HT1080 (cell line): ENCODE data around the gene INTS3. TPM values are rescaled to one million over a fixed set of nuclear protein-coding genes. Genes with fewer than 3 reads are reported as not detected.
"Not testable (repeated sequence)": the region's sequence is repeated elsewhere in the genome, so short reads cannot be mapped to it uniquely, and the experiment has no call there.

Experiments used
- DNase-seq: peaks from one replicate; pipeline ENCODE4 v3.0.0-alpha.2; 2015; ENCODE audit warnings: low read depth
- total RNA-seq: library from RNA; depleted of rRNA; stranded (reverse); fragments of >200 nt; shearing (Covaris generic); gene quantifications from 2 replicates; pipeline ENCODE4 v1.2.3, GENCODE V29; 2014

Gene INTS3
- total RNA-seq, 1 experiment from 2014 or later, result 22.2 TPM

DNA sequence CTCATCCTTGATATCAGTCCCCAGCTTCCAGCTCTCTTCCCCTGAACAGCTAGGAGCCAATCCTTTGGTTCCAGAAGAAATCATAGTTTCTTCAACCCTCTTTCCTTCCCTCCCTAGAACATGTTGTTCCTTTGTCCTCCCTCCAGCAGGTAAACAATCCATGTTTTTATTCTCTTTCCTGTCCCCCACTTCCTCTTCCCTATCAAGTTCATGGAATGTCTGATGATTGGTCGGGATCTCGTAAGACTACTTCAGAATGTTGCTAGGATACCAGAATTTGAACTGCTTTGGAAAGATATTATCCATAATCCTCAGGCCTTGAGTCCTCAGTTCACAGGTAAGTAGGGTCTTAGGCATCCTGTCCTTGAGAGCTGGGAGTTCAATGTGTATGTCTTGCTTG lies 24.2 kb downstream of the INTS3 start:
- no peak for DNase-seq

DNA sequence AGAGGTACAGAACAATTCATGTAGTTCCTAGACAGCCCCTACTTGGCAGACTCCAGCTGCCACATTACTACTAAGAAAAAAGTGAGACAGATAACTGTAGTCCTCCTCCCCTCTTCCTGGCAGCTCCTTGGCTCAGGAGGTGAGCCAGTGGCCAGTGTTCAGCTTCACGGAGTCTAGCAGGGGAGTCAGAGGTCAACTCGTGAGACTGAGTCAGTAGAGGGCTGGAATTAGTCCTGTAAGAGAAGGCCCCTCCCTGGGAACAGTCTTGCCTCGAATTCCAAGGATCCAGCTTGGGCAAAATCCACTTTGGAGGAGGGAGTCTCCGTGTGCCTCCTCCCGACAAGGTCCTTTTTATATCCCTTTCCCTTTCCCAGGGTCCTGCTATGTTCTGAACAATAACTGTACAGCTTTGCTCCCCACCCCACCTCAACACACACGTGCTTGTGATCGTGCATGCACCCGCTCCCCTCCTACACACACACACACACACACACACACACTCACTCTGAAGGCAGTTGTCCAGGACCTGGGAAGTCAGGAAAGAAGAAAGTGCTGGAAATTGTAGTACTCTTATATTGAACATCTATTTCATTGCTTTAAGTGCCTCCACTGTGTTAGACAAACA lies 24.8 kb downstream of the INTS3 start:
- DNase-seq, result no peak

DNA sequence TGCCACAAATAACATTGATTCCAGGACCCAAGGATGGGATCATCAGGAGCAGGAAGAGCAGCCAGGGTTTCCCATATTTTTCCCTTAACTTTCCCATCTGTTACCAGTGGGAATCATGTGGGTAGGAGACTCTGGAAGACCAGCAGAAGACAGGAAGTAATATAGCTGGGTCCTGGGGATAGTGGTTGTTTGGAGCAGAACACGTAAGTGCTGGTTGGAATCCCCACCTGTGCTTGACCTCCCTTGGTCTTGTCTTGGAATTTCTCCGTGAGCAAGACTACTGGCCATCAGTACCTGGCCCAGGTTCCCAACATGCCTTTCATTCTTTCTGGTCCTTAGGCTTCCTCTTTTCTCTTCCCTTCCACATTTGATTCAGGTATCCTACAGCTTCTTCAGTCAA lies 26.4 kb downstream of the INTS3 start:
- DNase-seq, result no peak

DNA sequence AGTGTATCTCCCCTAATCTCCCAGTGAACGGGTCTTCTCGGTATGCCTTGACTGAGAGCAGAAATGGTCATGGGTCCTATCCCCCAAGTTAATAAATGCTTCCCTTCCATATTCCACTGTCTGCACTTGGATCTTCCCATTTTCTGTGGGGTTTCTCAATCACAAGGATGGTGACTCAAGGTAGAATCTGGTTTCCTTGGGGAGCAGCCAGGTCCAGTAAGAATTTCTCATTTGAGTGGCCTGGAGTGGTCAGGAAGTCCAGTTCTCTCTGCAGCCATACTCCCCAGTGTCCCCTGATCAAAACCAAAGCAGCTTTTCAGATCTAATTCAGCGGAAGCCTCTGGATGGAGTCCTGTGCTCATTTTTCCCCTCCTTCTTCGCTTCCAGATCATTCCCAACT lies 32.6 kb downstream of the INTS3 start:
- no peak for DNase-seq

DNA sequence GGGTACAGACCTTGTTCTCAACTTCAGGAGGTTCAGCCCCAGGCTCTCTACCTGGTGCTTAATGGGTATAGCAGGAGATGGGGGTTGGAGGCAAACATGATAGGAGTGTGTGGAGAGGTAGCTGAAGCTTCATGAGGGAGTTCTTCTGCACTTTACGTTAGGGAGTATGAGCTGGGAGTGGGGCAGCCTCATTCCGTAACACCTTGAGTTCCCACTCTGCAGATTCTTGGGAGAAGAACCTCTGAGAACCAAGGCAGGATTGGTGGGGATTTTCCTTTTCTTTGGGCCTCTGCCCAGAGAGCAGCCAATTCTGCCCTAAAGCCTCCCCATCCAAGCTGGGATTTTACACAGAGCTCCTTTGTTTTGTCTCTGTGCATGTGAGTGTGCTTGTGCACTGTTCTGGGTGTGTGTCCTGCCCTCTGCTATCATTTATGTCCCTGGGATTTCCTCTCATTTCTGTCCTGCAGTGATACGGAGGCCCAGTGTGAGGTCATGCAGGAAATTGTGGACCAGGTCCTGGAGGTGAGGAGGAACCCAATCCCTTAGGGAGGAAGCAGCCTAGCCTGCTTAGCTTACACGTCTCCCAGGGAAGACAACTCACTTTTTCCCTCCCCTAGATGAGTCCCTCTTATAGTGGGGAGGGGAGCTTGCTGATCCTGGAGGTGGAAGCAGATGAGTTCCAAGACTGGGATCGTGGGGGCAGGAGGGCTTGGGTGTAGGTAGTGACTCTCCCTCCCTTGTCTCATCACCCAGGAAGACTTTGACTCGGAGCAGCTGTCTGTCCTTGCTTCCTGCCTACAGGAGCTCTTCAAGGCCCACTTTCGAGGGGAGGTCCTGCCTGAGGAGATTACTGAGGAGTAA lies 35.7 kb downstream of the INTS3 start:
- peak; percentile 51 for DNase-seq

DNA sequence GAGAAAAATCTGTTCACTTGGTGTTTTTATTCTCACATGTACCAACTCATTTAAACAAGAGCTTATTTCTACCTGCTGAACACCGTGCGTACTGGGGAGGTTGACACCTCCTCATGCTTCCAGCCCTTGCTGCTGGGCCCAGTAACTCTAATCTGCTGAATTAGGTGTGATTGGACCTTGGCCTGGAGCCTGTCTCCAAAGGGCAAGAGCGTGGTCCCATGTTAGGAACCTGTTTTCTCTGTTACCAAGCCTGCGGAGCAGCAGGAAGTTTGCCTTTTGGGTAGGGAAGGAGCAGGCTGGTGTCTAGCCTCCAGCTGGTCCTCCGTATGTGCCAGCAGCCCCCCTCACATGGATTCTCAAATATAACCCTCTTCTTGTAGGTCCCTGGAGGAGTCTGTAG lies 36.5 kb downstream of the INTS3 start:
- no peak for DNase-seq

DNA sequence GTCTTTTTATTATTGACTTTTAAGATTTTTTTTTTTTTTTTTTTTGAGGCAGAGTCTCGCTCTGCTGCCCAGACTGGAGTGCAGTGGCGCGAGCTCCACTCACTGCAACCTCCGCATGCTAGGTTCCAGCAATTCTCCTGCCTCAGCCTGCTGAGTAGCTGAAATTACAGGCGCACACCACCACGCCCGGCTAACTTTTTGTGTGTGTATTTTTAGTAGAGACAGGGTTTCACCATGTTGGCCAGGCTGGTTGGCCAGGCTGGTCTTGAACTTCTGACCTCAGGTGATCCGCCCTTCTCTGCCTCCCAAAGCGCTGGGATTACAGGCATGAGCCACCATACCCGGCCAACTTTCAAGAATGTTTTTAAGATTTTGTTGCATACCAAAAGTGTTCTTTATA lies 38.8 kb downstream of the INTS3 start:
- DNase-seq, result not testable (repeated sequence)

DNA sequence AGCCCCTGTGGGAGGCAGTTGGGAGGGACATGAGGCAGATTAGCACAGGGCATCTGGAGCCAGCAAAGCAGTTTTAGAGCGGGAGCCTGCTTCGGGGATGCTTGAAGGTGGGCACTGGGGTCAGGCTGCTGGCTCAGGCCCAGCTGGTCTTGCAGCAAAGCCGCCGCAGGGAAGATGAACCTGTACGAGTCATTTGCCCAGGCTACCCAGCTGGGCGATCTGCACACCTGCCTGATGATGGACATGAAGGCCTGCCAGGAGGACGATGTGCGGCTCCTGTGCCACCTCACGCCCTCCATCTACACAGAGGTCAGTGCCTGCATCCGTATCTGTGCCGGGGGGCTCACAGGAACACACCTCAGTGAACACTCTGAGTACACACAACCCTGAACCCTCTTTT lies 39.7 kb downstream of the INTS3 start:
- no peak for DNase-seq

DNA sequence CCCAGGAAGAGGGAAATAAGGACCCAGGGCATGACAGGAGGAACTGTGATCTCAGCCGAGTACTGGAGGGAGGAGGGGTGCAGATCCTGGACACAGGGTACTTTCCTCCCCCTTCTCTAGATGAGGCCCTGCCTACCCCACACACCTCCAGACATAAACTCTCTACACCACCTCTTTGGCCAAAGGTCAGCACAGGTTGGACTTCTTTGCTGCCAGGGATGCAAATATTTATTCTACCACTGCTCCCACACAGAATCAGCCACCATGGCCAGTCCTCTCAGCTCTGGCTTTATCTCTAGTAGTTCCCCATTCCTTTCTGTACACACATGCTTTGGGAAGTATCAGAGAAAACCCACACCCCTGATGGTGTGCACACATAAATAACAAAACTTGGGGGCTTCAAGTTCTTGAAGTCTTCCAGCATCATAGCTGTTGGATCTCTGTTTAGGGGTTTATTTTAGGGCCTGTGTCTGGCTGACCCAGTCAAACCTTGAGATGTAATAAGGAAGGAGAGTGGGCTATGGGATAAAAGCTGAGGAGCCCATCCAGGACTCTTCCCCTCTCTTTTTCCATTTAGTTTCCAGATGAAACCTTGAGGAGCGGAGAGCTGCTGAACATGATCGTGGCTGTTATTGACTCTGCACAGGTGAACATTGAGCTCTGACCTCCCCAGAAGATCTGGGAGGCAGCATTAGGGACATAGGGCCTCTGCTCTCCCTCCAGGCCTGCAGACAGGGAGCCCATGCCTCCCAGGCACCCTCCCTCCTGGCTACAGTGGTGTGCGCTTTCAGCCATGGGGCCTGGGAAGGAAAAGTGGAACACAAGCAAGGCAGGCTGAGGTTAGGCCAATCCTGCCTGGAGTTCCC lies 40.7 kb downstream of the INTS3 start:
- DNase-seq, result no peak

DNA sequence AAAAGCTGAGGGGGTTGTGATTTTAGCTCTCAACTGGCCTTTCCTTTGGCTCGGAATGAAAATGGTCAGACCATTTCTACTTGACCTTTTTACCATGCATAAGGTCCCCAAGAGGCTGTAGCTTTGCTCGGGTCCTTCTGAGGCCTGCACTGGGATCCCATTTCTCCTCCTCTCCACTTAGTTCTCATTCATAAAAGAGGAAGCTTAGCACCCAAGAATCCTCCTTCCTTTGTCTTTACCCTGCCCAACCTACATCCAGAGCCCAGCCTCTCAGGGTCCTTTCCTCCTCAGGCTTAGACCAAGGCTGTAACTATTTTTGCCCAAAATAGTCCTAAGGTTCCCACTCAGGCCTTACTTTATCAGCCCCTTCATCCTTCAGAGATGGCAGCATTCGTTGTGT lies 41.4 kb downstream of the INTS3 start:
- no peak for DNase-seq

DNA sequence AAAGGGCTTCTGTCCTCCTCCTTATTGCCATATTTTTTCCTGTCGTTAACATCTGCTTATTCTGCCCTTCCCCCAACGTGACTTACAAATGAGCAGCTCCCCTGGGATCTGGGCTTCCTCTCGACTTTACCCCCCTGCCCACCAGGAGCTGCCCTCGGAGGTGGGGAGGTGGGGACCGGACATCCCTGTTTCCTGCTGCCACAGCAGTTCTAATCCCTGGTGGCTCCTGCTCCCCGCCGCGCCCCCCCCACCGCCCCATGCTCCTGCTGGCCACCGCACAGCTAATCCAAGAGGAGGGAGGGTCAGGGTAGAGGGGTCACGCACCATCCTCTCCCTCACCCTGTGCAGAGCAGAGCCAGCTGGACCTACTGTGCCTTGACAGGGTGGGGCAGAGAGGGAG lies 42.9 kb downstream of the INTS3 start:
- DNase-seq, result no peak

DNA sequence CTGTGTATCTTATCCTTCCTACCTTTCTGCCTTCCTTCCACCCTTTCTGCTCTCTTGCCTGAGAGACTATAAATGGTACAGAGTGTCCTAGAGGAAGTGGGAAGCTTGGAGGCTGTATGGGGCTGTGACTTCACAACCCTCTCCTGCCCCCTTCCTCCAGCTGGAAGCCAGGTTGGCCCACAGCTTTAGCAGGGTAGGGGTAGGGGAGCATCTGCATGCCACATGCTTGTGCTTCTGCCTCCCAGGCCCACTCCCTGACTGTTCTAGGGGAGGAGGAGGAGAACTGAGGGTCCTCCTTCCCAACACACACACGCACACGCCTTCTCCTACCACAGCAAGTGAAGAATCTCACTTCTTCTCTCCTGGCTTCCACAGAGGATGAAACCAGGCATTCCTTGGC lies 43.4 kb downstream of the INTS3 start:
- no peak for DNase-seq

DNA sequence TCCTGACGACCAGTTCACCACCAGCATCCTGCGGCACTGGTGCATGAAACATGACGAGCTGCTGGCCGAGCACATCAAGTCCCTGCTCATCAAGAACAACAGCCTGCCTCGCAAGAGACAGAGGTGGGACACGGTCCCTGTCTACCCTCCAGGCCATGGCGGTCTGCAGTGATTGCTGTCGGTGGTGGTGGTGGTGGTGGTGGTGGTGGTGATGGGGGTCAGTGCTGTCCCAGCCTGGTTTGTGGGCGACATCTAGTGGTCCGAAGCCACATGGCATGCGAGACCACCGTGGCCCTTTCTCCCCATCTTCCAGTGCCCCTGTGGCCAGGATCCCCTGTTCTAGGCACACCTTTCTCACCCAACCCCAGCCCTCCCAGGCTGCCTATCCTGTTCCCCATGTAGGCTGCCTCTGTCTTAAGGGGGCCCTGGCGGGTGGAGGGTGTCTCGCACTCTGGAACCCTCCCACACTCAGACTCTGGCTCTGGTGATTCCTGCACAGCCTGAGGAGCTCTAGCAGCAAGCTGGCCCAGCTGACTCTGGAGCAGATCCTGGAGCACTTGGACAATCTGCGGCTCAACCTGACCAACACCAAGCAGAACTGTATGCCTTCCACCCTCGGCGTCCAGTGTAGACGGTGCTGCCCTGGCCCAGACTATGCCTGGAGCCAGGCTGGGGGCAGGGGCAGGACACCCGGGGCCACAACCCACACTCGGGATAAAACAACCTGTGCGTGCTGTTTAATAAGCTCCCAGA lies 44.2 kb downstream of the INTS3 start:
- DNase-seq, result no peak

DNA sequence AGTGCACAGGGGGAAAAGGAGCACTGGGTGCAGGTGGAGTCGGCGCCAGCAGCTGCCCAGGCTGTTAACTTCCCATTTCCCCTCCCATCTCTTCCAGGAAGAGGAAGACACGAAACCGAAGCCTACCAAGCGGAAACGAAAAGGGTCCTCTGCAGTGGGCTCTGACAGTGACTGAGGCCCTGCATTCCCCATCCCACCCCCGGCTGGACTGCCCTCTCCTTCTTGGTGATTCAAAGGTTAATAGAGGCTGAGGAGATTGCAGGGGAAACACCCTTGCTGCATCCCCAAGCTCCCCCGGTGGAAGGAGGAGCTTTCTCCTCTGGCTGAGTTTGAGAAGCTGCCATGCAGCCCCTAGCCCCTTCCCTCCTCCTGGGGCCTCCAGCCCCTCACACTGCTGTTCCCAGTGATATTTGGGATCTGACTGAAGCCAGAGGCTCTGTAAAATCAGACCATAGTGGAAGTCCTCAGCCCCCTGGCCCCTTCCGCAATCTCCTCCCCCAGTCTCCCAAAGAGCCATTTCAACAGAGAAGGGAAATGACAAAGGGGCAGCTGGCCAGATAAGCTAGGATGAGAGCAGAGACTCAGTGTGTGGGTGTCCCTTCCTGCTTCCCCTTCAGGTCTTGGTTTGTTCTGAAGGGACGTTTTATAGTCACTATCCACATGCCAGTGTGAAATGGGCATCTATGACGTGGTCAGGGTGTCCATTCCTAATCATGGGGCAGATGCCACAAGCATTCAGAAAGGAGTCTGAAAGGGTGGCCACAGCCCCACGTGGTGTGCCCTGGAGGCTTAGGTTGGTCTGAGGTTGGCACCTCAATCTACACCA lies 45.5 kb downstream of the INTS3 start:
- no peak for DNase-seq

DNA sequence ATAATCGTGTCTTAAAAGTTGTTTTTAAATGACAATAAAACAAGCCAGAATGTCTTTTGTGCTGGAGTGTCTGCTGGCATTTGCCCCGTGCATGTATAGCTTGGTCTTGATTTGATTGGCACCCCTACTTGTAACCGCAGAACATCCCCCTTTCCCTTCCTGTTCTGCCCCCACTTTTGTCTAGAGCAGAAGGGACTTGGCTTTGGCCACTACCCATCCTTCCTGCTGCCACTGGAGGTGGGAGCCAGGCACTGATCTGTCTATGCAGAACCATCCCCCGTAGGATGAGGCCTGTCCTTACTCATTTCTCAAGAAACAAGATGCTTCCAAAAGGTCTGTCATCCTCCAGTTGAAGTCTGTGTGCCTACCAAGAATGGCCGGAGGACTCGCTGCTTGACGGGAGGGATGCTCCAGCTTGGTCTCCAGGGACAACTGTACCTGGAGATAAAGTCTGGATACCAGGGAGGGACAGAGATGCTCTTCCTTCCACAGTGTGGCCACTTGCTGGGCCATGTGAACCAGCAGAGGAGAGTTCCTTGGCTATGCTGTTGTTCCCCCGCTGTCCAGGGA lies 46.3 kb downstream of the INTS3 start:
- DNase-seq, result no peak

DNA sequence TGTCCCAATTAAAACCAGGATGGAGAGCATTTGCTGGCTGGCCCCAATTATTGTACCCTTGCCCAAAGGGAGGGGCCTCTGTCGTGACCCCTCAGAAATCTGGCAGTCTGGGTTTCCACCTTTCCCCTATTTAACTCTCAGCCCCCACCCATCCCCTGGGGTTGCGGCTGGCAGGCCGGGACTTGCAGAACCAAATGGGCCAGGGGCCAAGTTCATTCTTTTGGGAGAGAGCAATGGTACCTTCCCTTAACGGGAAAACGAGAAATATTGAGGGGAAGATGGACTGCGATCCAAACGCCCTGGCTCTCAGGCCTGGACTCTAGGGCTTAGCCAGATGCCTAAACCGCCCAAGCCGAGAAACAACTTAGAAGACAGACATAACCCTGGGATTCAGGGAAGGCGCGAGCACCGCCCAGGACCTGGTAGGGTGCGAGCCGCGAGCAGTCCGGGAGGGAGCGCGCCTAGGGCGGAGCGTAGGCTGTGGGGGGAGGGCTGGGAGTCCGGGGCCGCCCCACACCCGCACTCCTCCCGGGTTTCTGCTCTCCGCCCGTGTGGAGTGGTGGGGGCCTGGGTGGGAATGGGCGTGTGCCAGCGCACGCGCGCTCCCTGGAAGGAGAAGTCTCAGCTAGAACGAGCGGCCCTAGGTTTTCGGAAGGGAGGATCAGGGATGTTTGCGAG lies 47.1 kb downstream of the INTS3 start, which contains the start of gene SLC27A3:
SLC27A3 (plus strand) TSS at position 628 of the 678 bp plus-strand sequence. CDS start 91 bp downstream, outside the sequence.
- no peak for DNase-seq

DNA sequence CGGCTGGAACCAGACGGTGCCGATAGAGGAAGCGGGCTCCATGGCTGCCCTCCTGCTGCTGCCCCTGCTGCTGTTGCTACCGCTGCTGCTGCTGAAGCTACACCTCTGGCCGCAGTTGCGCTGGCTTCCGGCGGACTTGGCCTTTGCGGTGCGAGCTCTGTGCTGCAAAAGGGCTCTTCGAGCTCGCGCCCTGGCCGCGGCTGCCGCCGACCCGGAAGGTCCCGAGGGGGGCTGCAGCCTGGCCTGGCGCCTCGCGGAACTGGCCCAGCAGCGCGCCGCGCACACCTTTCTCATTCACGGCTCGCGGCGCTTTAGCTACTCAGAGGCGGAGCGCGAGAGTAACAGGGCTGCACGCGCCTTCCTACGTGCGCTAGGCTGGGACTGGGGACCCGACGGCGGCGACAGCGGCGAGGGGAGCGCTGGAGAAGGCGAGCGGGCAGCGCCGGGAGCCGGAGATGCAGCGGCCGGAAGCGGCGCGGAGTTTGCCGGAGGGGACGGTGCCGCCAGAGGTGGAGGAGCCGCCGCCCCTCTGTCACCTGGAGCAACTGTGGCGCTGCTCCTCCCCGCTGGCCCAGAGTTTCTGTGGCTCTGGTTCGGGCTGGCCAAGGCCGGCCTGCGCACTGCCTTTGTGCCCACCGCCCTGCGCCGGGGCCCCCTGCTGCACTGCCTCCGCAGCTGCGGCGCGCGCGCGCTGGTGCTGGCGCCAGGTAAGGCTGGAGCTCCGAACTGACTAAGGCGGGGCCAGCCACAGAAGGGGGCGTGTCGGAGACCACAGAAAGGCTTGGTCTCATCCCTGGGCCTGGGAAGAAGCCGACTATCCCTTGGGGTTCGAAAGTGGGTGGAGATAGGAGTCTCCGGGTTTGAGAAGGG lies 47.8 kb downstream of the INTS3 start:
- DNase-seq, result no peak

DNA sequence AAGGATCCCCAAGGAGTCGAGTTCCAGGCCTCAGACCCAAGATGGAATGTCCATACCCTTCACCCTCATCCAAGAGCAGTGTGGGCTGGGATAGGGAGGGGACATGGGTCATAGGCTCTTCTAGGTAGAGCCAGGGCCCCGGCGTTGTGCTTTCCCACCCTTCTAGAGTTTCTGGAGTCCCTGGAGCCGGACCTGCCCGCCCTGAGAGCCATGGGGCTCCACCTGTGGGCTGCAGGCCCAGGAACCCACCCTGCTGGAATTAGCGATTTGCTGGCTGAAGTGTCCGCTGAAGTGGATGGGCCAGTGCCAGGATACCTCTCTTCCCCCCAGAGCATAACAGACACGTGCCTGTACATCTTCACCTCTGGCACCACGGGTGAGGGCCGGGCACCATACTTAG lies 48.5 kb downstream of the INTS3 start:
- no peak for DNase-seq
